GM12878 (cell line): Measurements from ENCODE around the gene PLEKHF1. TPM values are rescaled to one million over a fixed set of nuclear protein-coding genes. Genes with fewer than 3 reads are reported as not detected.

Experiments used
- ATAC-seq: fragments of 200-7000 bp; cut with Tn5 transposase; 3 replicates; pipeline ENCODE4 v1.9.1; 2020; ENCODE audit warnings: mild to moderate bottlenecking, moderate library complexity
- BruUV-seq: library from RNA; stranded (reverse); fragments of 400-500 nt; replicated peaks from 2 replicates; lab custom pipeline; 2021; lab: Mats Ljungman, UMichigan
- CTCF ChIA-PET: fragments of 300-600 bp; sonication (Branson Sonifier 250); formaldehyde crosslinking; extraction: SDS; loops from one replicate; lab custom pipeline; 2021; ENCODE audit warnings: inconsistent platforms; lab: Yijun Ruan, JAX
- POLR2A ChIA-PET: fragments of 350-600 bp; formaldehyde crosslinking; extraction: SDS; loops from one replicate; lab custom pipeline; 2021; ENCODE audit warnings: inconsistent platforms; lab: Charles Lee
- RAD21 ChIA-PET: fragments of 300-600 bp; sonication (Branson Sonifier 250); formaldehyde crosslinking; loops from one replicate; lab custom pipeline; 2023; ENCODE audit warnings: antibody characterized with exemption; ENCODE audit not compliant: unreplicated experiment; lab: Charles Lee
- SMC1A ChIA-PET: fragments of 300-600 bp; sonication (Branson Sonifier 250); formaldehyde crosslinking; loops from one replicate; lab custom pipeline; 2023; ENCODE audit not compliant: unreplicated experiment, uncharacterized antibody; lab: Charles Lee
- DNase-seq: peaks from one replicate; pipeline ENCODE4 v3.0.0-alpha.2; 2011; ENCODE audit warnings: low read depth, low spot score
- FAIRE-seq: peaks from 3 replicates; lab custom pipeline; 2011; peaks lifted over from hg19 to GRCh38; lab: Jason Lieb, UNC
- H2AFZ ChIP-seq: 2 replicates; pipeline ENCODE4 v1.6.0; 2011; ENCODE audit warnings: low read depth, low read length, control low read depth; ENCODE audit not compliant: control insufficient read depth
- H3K27ac ChIP-seq: 2 replicates; pipeline ENCODE4 v1.5.1; 2011; ENCODE audit warnings: control low read depth; ENCODE audit not compliant: control insufficient read depth, insufficient read depth
- H3K27me3 ChIP-seq, 2 experiments: replicated peaks in 1 of 2; 2 replicates each; pipeline versions ENCODE4 v1.6.0 to v1.6.1; 2011; ENCODE audit warnings: low read length in 1 of 2; ENCODE audit not compliant: control insufficient read depth in 2 of 2, insufficient read depth in 2 of 2
- H3K36me3 ChIP-seq, 2 experiments: 2 replicates each; pipeline ENCODE4 v1.5.1; 2011; ENCODE audit warnings: low read length in 1 of 2; ENCODE audit not compliant: control insufficient read depth in 2 of 2, insufficient read depth in 2 of 2
- H3K4me1 ChIP-seq: 2 replicates; pipeline ENCODE4 v1.6.1; 2011; ENCODE audit warnings: mild to moderate bottlenecking, low read length, moderate library complexity, mixed read lengths; ENCODE audit not compliant: control insufficient read depth, insufficient read depth
- H3K4me2 ChIP-seq: 2 replicates; pipeline ENCODE4 v1.6.0; 2011; ENCODE audit warnings: control low read depth; ENCODE audit not compliant: control insufficient read depth, insufficient read depth
- H3K4me3 ChIP-seq: fragments of 200-600 bp; sonication (generic); 2 replicates; pipeline ENCODE4 v1.5.1; 2016
- H3K79me2 ChIP-seq: 2 replicates; pipeline ENCODE4 v1.6.0; 2011; ENCODE audit warnings: low read length; ENCODE audit not compliant: control insufficient read depth, insufficient read depth
- H3K9ac ChIP-seq: 2 replicates; pipeline ENCODE4 v1.8.0; 2011; ENCODE audit warnings: low read length, control low read depth, mixed read lengths; ENCODE audit not compliant: control insufficient read depth, insufficient read depth
- H3K9me3 ChIP-seq: replicated peaks from 3 replicates; pipeline ENCODE4 v1.5.1; 2011; ENCODE audit warnings: mild to moderate bottlenecking, low read length; ENCODE audit not compliant: control insufficient read depth, insufficient read depth
- H4K20me1 ChIP-seq: 2 replicates; pipeline ENCODE4 v1.6.0; 2011; ENCODE audit not compliant: control insufficient read depth, insufficient read depth
- BMI1 ChIP-seq: fragments of 450-650 bp; IDR thresholded peaks from 2 replicates; pipeline ENCODE4 v1.6.1; 2016; ENCODE audit warnings: mild to moderate bottlenecking, moderate library complexity, borderline replicate concordance
- HDGF ChIP-seq: fragments of 450-650 bp; IDR thresholded peaks from 2 replicates; pipeline ENCODE4 v1.6.1; 2016; ENCODE audit warnings: antibody characterized with exemption
- IRF4 ChIP-seq: IDR thresholded peaks from 2 replicates; pipeline ENCODE4 v1.6.1; 2011; ENCODE audit warnings: low read depth, low read length
- MYC ChIP-seq: IDR thresholded peaks from 2 replicates; pipeline ENCODE4 v1.6.1; 2011; ENCODE audit warnings: mild to moderate bottlenecking, low read length, moderate library complexity, inconsistent platforms; ENCODE audit not compliant: insufficient read depth, insufficient replicate concordance, insufficient read length, severe bottlenecking
- PKNOX1 ChIP-seq: fragments of 450-650 bp; IDR thresholded peaks from 2 replicates; pipeline ENCODE4 v1.6.1; 2016; ENCODE audit warnings: mild to moderate bottlenecking
- RAD21 ChIP-seq: IDR thresholded peaks from 2 replicates; pipeline ENCODE4 v1.6.1; 2011; ENCODE audit warnings: mild to moderate bottlenecking, low read depth, low read length, moderate library complexity; ENCODE audit not compliant: insufficient read depth
- RB1 ChIP-seq: fragments of 450-650 bp; formaldehyde crosslinking; IDR thresholded peaks from 2 replicates; pipeline ENCODE4 v1.6.1; 2017; ENCODE audit warnings: mild to moderate bottlenecking, borderline replicate concordance
- ZBTB40 ChIP-seq: fragments of 450-650 bp; IDR thresholded peaks from 2 replicates; pipeline ENCODE4 v1.6.1; 2016; ENCODE audit warnings: mild to moderate bottlenecking, moderate library complexity, borderline replicate concordance
- WGBS: methylation state at CpG from one replicate; pipeline ENCODE4 v1.1.6; 2016; ENCODE audit warnings: low lambda C conversion rate; ENCODE audit not compliant: insufficient replicate concordance, insufficient coverage; ENCODE audit errors: missing lambda C conversion rate; 5-methylcytosine and 5-hydroxymethylcytosine counted together
- in situ Hi-C: fragments of 300-500 bp; cut with MboI; formaldehyde crosslinking; loops from 9 replicates; pipeline ENCODE4 v1.14.3; 2018; ENCODE audit warnings: mixed read lengths
- intact Hi-C: fragments of 100-400 bp; cut with micrococcal nuclease; formaldehyde crosslinking; loops from one replicate; pipeline ENCODE4 v1.14.2; 2022; ENCODE audit not compliant: unreplicated experiment
- polyA plus RNA-seq, 11 experiments: library from polyadenylated mRNA; depleted of rRNA in 4 of 11; unstranded in 6 of 11; stranded (reverse) in 5 of 11; fragments of >200 nt; fragmentation: Nextera tagmentation in 4 of 11; fragmentation: Illumina TruSeq in 1 of 11; extraction: Ambion mirVana in 4 of 11; extraction: Trizol in 1 of 11; gene quantifications; 1 replicate in 1 of 11; 2 replicates in 10 of 11; pipeline versions ENCODE4 v1.2.1 to v1.2.3, GENCODE V29; 2011 to 2016; ENCODE audit warnings: inconsistent platforms in 2 of 11, missing spikeins in 2 of 11, low read depth in 1 of 11
- total RNA-seq, 4 experiments: library from RNA; depleted of rRNA in 3 of 4; stranded (reverse); fragments of >200 nt in 3 of 4; fragmentation: Illumina TruSeq in 1 of 4; extraction: Trizol in 1 of 4; gene quantifications; 2 replicates each; pipeline versions ENCODE4 v1.2.1 to v1.2.3, GENCODE V29; 2013 to 2021
- TF ChIP-seq, protein P1 (sequence below): IDR thresholded peaks from 2 replicates; pipeline ENCODE4 v1.6.1; 2012; ENCODE audit warnings: low read depth, low read length, improper control_type of control experiment
- TF ChIP-seq, protein P2 (sequence below): fragments of 450-650 bp; IDR thresholded peaks from 2 replicates; pipeline ENCODE4 v1.6.1; 2016; ENCODE audit warnings: mild to moderate bottlenecking

Gene PLEKHF1
- total and polyA plus RNA-seq, 10 of the 15 experiments (the other 5 are each of a cell fraction or from before 2014, with no cell fraction given) = 0.10 to 20.3 (median 15.3) TPM

- no peak overlapping the region for H2AFZ ChIP-seq
- POLR2A ChIA-PET = interaction anchor here (1.1 to 1.5 kb wide), 2 partner anchors 44 to 47 kb away, joined by 3 to 5 read pairs; partner anchors contain the start of gene PLEKHF1
- intact Hi-C loops (no loop called here), in situ Hi-C loops (loop anchor here (10.0 to 25.0 kb wide), 2 partner anchors 107 to 499 kb away; partner anchors contain the start of genes POP4 and UQCRFS1)
- peaks cover 2 to 3% of the 10 kb centered on the region in 2 experiments; a peak in 2 of 4 replicates for H3K36me3 ChIP-seq
- 99% methylated on average over 6 of the region's 6 CpGs for WGBS
- no peaks in the 10 kb centered on the region for H3K9me3 ChIP-seq
- SMC1A ChIA-PET = interaction anchor here (0.9 to 2.9 kb wide), 5 partner anchors 12 to 105 kb away, joined by 3 to 16 read pairs (median 4); partner anchors contain the start of gene POP4
- H3K9ac ChIP-seq = no peak overlapping the region
- FAIRE-seq = no peak
- no TSS peak for BruUV-seq
- H3K27ac ChIP-seq = no peak overlapping the region
- peaks cover 11% of the 10 kb centered on the region for H3K4me1 ChIP-seq
- H3K4me2 ChIP-seq = no peak overlapping the region
- RAD21 ChIA-PET = interaction anchor here (0.7 to 6.4 kb wide), 3 partner anchors 45 to 106 kb away, joined by 3 to 78 read pairs (median 11); partner anchors contain the start of genes PLEKHF1 and POP4
- CTCF ChIA-PET = interaction anchor here (4.4 to 9.5 kb wide), 3 partner anchors 17 to 102 kb away, joined by 31 to 237 read pairs (median 111); partner anchors contain the start of genes PLEKHF1 and POP4
- peaks cover 29% of the 10 kb centered on the region for H3K79me2 ChIP-seq
- H4K20me1 ChIP-seq = no peaks in the 10 kb centered on the region
- no peak for DNase-seq
- H3K27me3 ChIP-seq = no peaks in the 10 kb centered on the region
- H3K4me3 ChIP-seq = no peak overlapping the region
- TF ChIP-seq RB1 (no peak), BMI1 (no peak), IRF4 (no peak), PKNOX1 (no peak), MYC (no peak), RAD21 (no peak), HDGF (no peak), ZBTB40 (no peak)
- TF ChIP-seq, protein P1, sequence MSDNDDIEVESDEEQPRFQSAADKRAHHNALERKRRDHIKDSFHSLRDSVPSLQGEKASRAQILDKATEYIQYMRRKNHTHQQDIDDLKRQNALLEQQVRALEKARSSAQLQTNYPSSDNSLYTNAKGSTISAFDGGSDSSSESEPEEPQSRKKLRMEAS = no peak
- TF ChIP-seq, protein P2, sequence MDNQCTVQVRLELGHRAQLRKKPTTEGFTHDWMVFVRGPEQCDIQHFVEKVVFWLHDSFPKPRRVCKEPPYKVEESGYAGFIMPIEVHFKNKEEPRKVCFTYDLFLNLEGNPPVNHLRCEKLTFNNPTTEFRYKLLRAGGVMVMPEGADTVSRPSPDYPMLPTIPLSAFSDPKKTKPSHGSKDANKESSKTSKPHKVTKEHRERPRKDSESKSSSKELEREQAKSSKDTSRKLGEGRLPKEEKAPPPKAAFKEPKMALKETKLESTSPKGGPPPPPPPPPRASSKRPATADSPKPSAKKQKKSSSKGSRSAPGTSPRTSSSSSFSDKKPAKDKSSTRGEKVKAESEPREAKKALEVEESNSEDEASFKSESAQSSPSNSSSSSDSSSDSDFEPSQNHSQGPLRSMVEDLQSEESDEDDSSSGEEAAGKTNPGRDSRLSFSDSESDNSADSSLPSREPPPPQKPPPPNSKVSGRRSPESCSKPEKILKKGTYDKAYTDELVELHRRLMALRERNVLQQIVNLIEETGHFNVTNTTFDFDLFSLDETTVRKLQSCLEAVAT = no peak
- no peak for ATAC-seq
These were observed 46.4 kb downstream of the PLEKHF1 start for GRCh38 chr19:29711584-29712132.
